Glutamatergic neuron (in vitro differentiated cells): ENCODE results near the gene LY6G5B. TPM values are rescaled to one million over a fixed set of nuclear protein-coding genes. Genes with fewer than 3 reads are reported as not detected.

ENCODE experiments used
- DNase-seq: peaks from one replicate; pipeline ENCODE4 v3.0.0; 2022
- H3K27ac Mint-ChIP-seq: one replicate; pipeline ENCODE4 v1.8.0; 2020; ENCODE audit warnings: mild to moderate bottlenecking, mixed read lengths, inconsistent platforms; ENCODE audit not compliant: unreplicated experiment
- H3K27me3 Mint-ChIP-seq: one replicate; pipeline ENCODE4 v1.8.0; 2020; ENCODE audit warnings: mild to moderate bottlenecking, moderate library complexity, mixed read lengths, inconsistent platforms; ENCODE audit not compliant: unreplicated experiment
- H3K36me3 Mint-ChIP-seq: one replicate; pipeline ENCODE4 v1.8.0; 2020; ENCODE audit warnings: mild to moderate bottlenecking, mixed read lengths, inconsistent platforms; ENCODE audit not compliant: unreplicated experiment
- H3K4me1 Mint-ChIP-seq: one replicate; pipeline ENCODE4 v1.8.0; 2020; ENCODE audit warnings: mild to moderate bottlenecking, low read depth, mixed read lengths, inconsistent platforms; ENCODE audit not compliant: unreplicated experiment
- H3K4me3 Mint-ChIP-seq: one replicate; pipeline ENCODE4 v1.8.0; 2020; ENCODE audit warnings: mild to moderate bottlenecking, mixed read lengths, inconsistent platforms; ENCODE audit not compliant: unreplicated experiment
- H3K9me3 Mint-ChIP-seq: one replicate; pipeline ENCODE4 v1.8.0; 2020; ENCODE audit warnings: mild to moderate bottlenecking, moderate library complexity, mixed read lengths, inconsistent platforms; ENCODE audit not compliant: unreplicated experiment
- CTCF ChIP-seq: fragments of 200-600 bp; sonication (generic); IDR thresholded peaks from one replicate; pipeline ENCODE4 v1.5.0; 2021; ENCODE audit not compliant: partially characterized antibody, unreplicated experiment
- total RNA-seq: library from RNA; stranded (reverse); fragmentation: NEBNext Ultra II Directional; extraction: Animal tissue kit (Norgen Biotek cat#: 25700); gene quantifications from one replicate; pipeline ENCODE4 v1.2.1, GENCODE V29; 2021; ENCODE audit not compliant: unreplicated experiment

The LY6G5B gene
- total RNA-seq, 1 donor from 2014 or later, result 43.1 TPM

- Mint-ChIP-seq H3K4me3 (peak within 1 kb of the TSS; percentile 93), H3K27me3 (peaks cover 22% of the 10 kb centered on the region), H3K27ac (peak within 1 kb of the TSS; percentile 92), H3K9me3 (peaks cover 9% of the 10 kb centered on the region), H3K36me3 (peaks cover 2% of the 10 kb centered on the region), H3K4me1 (peaks cover 29% of the 10 kb centered on the region)
- TF ChIP-seq CTCF, result no peak
- DNase-seq, result peak; percentile 86
Measured at GRCh38 chr6:31660381-31661261, 9.2 kb upstream of the LY6G5B start, which contains the start of gene C6orf47. C6orf47 (minus strand) TSS chr6:31660778; CDS start chr6:31659947, 831 bp downstream.

- Mint-ChIP-seq H3K27me3 (peaks cover 19% of the 10 kb centered on the region), H3K4me3 (peak overlapping the region; percentile 83), H3K9me3 (peaks cover 11% of the 10 kb centered on the region), H3K36me3 (no peaks in the 10 kb centered on the region), H3K4me1 (peaks cover 28% of the 10 kb centered on the region), H3K27ac (peak overlapping the region; percentile 50)
- TF ChIP-seq CTCF, result no peak
- DNase-seq, result no peak
Measured at GRCh38 chr6:31661262-31662123, 8.3 kb upstream of the LY6G5B start.

GRCh38 chr6:31662124-31662723 lies 7.6 kb upstream of the LY6G5B start:
- Mint-ChIP-seq H3K27me3 (peaks cover 18% of the 10 kb centered on the region), H3K9me3 (peaks cover 11% of the 10 kb centered on the region), H3K36me3 (no peaks in the 10 kb centered on the region), H3K27ac (peak overlapping the region; percentile 79), H3K4me3 (peak overlapping the region; percentile 79), H3K4me1 (peaks cover 30% of the 10 kb centered on the region)
- no peak for DNase-seq
- TF ChIP-seq CTCF, result no peak

GRCh38 chr6:31663126-31663960 lies 6.4 kb upstream of the LY6G5B start:
- H3K4me3 Mint-ChIP-seq, result peak overlapping the region; percentile 97
- H3K9me3 Mint-ChIP-seq, result peaks cover 11% of the 10 kb centered on the region
- H3K27ac Mint-ChIP-seq, result peak overlapping the region; percentile 99
- peaks cover 16% of the 10 kb centered on the region for H3K27me3 Mint-ChIP-seq
- no peak for TF ChIP-seq CTCF
- H3K36me3 Mint-ChIP-seq, result no peaks in the 10 kb centered on the region
- DNase-seq, result no peak
- peaks cover 26% of the 10 kb centered on the region for H3K4me1 Mint-ChIP-seq
